Right lobe of liver (tissue), 6 donors: ENCODE measurements around the gene TBL1Y. TPM values are rescaled to one million over a fixed set of nuclear protein-coding genes. Genes with fewer than 3 reads are reported as not detected.
"Not testable (repeated sequence)": the region's sequence is repeated elsewhere in the genome, so short reads cannot be mapped to it uniquely, and the experiment has no call there.

ENCODE experiments used
- ATAC-seq, 4 donors: fragments of 200-7000 bp; cut with Tn5 transposase; one replicate each; pipeline ENCODE4 v1.9.1; 2020; ENCODE audit warnings: mild to moderate bottlenecking in 4 of 4, moderate library complexity in 4 of 4
- DNase-seq, 3 donors: peaks; one replicate each; pipeline ENCODE4 v3.0.0-alpha.2; 2020
- H3K27ac ChIP-seq, 3 donors: fragments of 200-600 bp; one replicate each; pipeline ENCODE4 v1.8.0; 2022
- H3K27me3 ChIP-seq, 2 donors: fragments of 200-600 bp; one replicate each; pipeline ENCODE4 v1.8.0; 2022
- H3K36me3 ChIP-seq, 4 donors: fragments of 200-600 bp; sonication (generic) in 1 of 4; one replicate each; pipeline versions ENCODE4 v1.5.1 to v1.8.0; 2017 to 2022; ENCODE audit warnings: control low read depth in 1 of 4
- H3K4me1 ChIP-seq, 4 donors: fragments of 200-600 bp; sonication (generic) in 1 of 4; one replicate each; pipeline versions ENCODE4 v1.5.1 to v1.8.0; 2017 to 2022; ENCODE audit warnings: control low read depth in 1 of 4
- H3K4me3 ChIP-seq, 3 donors: fragments of 200-600 bp; one replicate each; pipeline ENCODE4 v1.8.0; 2022
- H3K9me3 ChIP-seq, 4 donors: fragments of 200-600 bp; sonication (generic) in 1 of 4; one replicate each; pipeline versions ENCODE4 v1.5.1 to v1.8.0; 2017 to 2022; ENCODE audit warnings: control low read depth in 1 of 4
- CTCF ChIP-seq, 4 donors: fragments of 200-600 bp in 3 of 4; fragments of 450-650 bp in 1 of 4; IDR thresholded peaks; one replicate each; pipeline versions ENCODE4 v1.5.1 to v1.8.0; 2016 to 2022; ENCODE audit warnings: antibody characterized with exemption in 4 of 4, mild to moderate bottlenecking in 2 of 4
- POLR2A ChIP-seq: fragments of 450-650 bp; IDR thresholded peaks from one replicate; pipeline ENCODE4 v1.6.1; 2017; ENCODE audit warnings: antibody characterized with exemption, mild to moderate bottlenecking
- WGBS: methylation state at CpG from one replicate; pipeline ENCODE4 v1.1.6; 2018; ENCODE audit warnings: low coverage, low lambda C conversion rate; ENCODE audit not compliant: insufficient coverage; ENCODE audit errors: missing lambda C conversion rate; 5-methylcytosine and 5-hydroxymethylcytosine counted together
- intact Hi-C, 2 donors: fragments of 100-400 bp; cut with DNase I; formaldehyde crosslinking; loops; one replicate each; pipeline versions ENCODE4 v1.11.2 to v1.14.1; 2022
- total RNA-seq, 6 experiments: library from RNA; depleted of rRNA in 2 of 6; stranded (reverse); fragments of >200 nt in 2 of 6; fragmentation: NEBNext Ultra II Directional in 3 of 6; extraction: Animal tissue kit (Norgen Biotek cat#: 25700) in 3 of 6; gene quantifications; one replicate each; pipeline versions ENCODE4 v1.1.0 to v1.2.4, GENCODE V29; 2016 to 2023
- donor health status: DM: no; HTN: yes; CAD: no.
- donor health status: DM: no; HTN: no; CAD: no.
- donor health status: DM: no; HTN: no; CAD: no.
- donor health status: DM: no; HTN: yes; CAD: no.
- donor health status: DM: no; HTN: yes; CAD: no.

Gene TBL1Y
- total RNA-seq, 6 experiments from 2014 or later, result 2.7 TPM; not detected in 5

GRCh38 chrY:7078725-7079124, 168.2 kb downstream of the TBL1Y start:
- Histone ChIP-seq H3K36me3 (no peaks in the 10 kb centered on the region), H3K9me3 (no peaks in the 10 kb centered on the region), H3K27me3 (no peaks in the 10 kb centered on the region), H3K4me3 (no peak overlapping the region), H3K27ac (no peak overlapping the region), H3K4me1 (no peaks in the 10 kb centered on the region)
- no peak for DNase-seq
- no peak for TF ChIP-seq CTCF (IDR thresholded peaks at IDR 0.05)
- no peak for TF ChIP-seq POLR2A
- ATAC-seq, result no peak
- intact Hi-C loops, result no loop called here

GRCh38 chrY:7080548-7080947, 170.1 kb downstream of the TBL1Y start:
- not testable (repeated sequence) for ATAC-seq, H3K4me1 ChIP-seq, H3K9me3 ChIP-seq

GRCh38 chrY:7085606-7086005, 175.1 kb downstream of the TBL1Y start:
- DNase-seq (peak in 1 of 3 donors; percentile 69), ATAC-seq (peak in 1 of 4 donors; percentile 95)
- TF ChIP-seq CTCF (IDR thresholded peaks at IDR 0.05), result no peak
- TF ChIP-seq POLR2A, result no peak
- no peaks in the 10 kb centered on the region for H3K36me3 ChIP-seq
- H3K4me1 ChIP-seq, result no peaks in the 10 kb centered on the region
- WGBS, result no CpG with 5 or more reads among the region's 10 CpGs
- intact Hi-C loops, result no loop called here
- H3K27me3 ChIP-seq, result no peaks in the 10 kb centered on the region
- H3K4me3 ChIP-seq, result no peak overlapping the region
- no peak overlapping the region for H3K27ac ChIP-seq
- H3K9me3 ChIP-seq, result no peaks in the 10 kb centered on the region

More at GRCh38 chrY:7080548-7080947, 170.1 kb downstream of the TBL1Y start:
- H3K4me3 ChIP-seq, intact Hi-C loops, H3K36me3 ChIP-seq, H3K27ac ChIP-seq, DNase-seq, H3K27me3 ChIP-seq: not testable (repeated sequence)
- no CpG with 5 or more reads among the region's 4 CpGs for WGBS

GRCh38 chrY:7092836-7093235, 182.3 kb downstream of the TBL1Y start:
- H3K9me3 ChIP-seq, result no peaks in the 10 kb centered on the region
- no peak for DNase-seq
- ATAC-seq, result no peak
- no CpG with 5 or more reads among the region's 1 CpG for WGBS
- no peaks in the 10 kb centered on the region for H3K36me3 ChIP-seq
- H3K27me3 ChIP-seq, result no peaks in the 10 kb centered on the region
- H3K4me3 ChIP-seq, result no peak overlapping the region
- H3K4me1 ChIP-seq, result no peaks in the 10 kb centered on the region
- intact Hi-C loops, result no loop called here
- H3K27ac ChIP-seq, result no peak overlapping the region
- no peak for TF ChIP-seq POLR2A

GRCh38 chrY:7094365-7094764, 183.9 kb downstream of the TBL1Y start:
- H3K27ac ChIP-seq, result no peak overlapping the region
- TF ChIP-seq POLR2A (no peak), CTCF (IDR thresholded peaks at IDR 0.05) (no peak)
- DNase-seq, result no peak
- H3K36me3 ChIP-seq, result no peaks in the 10 kb centered on the region
- no peak overlapping the region for H3K4me3 ChIP-seq
- no peaks in the 10 kb centered on the region for H3K27me3 ChIP-seq
- H3K4me1 ChIP-seq, result no peaks in the 10 kb centered on the region
- ATAC-seq, result no peak
- intact Hi-C loops, result no loop called here
- WGBS, result no CpG with 5 or more reads among the region's 2 CpGs
- no peaks in the 10 kb centered on the region for H3K9me3 ChIP-seq

GRCh38 chrY:7097021-7097420, 186.5 kb downstream of the TBL1Y start:
- H3K27ac ChIP-seq, result no peak overlapping the region
- no peaks in the 10 kb centered on the region for H3K4me1 ChIP-seq
- no peaks in the 10 kb centered on the region for H3K27me3 ChIP-seq
- TF ChIP-seq POLR2A (no peak), CTCF (IDR thresholded peaks at IDR 0.05) (no peak)
- H3K36me3 ChIP-seq, result no peaks in the 10 kb centered on the region
- H3K4me3 ChIP-seq, result no peak overlapping the region
- intact Hi-C loops, result no loop called here
- DNase-seq, result no peak
- no CpG with 5 or more reads among the region's 3 CpGs for WGBS
- no peak for ATAC-seq
- H3K9me3 ChIP-seq, result no peaks in the 10 kb centered on the region
